HepG2 (cell line): ENCODE results near the gene INTS7. TPM values are rescaled to one million over a fixed set of nuclear protein-coding genes. Genes with fewer than 3 reads are reported as not detected.

Source experiments
- ATAC-seq: fragments of 200-7000 bp; cut with Tn5 transposase; 3 replicates; pipeline ENCODE4 v1.9.1; 2020; ENCODE audit warnings: mild to moderate bottlenecking, moderate library complexity
- BruUV-seq: library from RNA; stranded (reverse); fragments of 400-500 nt; replicated peaks from 2 replicates; lab custom pipeline; 2021; lab: Mats Ljungman, UMichigan
- CTCF ChIA-PET: fragments of 300-600 bp; formaldehyde crosslinking; extraction: SDS; loops from one replicate; lab custom pipeline; 2021; ENCODE audit warnings: low total read pairs, inconsistent platforms, low intra/inter-chr PET ratio; lab: Yijun Ruan, JAX
- POLR2A ChIA-PET: fragments of 350-600 bp; sonication (Branson Sonifier 250); formaldehyde crosslinking; loops from one replicate; lab custom pipeline; 2020; ENCODE audit warnings: antibody characterized with exemption, inconsistent platforms; lab: Yijun Ruan, JAX
- DNase-seq: peaks from one replicate; pipeline ENCODE4 v3.0.0-alpha.2; 2015; ENCODE audit warnings: low spot score
- FAIRE-seq: peaks from 3 replicates; lab custom pipeline; 2011; peaks lifted over from hg19 to GRCh38; lab: Jason Lieb, UNC
- H2AFZ ChIP-seq: one replicate; pipeline ENCODE4 v1.6.1; 2011; ENCODE audit warnings: low read length, inconsistent platforms
- H3K27ac ChIP-seq: fragments of 300-600 bp; 3 replicates; pipeline ENCODE4 v1.8.0; 2011; ENCODE audit warnings: mixed run types, mild to moderate bottlenecking, mixed read lengths, low read length, inconsistent platforms; ENCODE audit not compliant: insufficient read depth; ENCODE audit errors: extremely low read length
- H3K27me3 ChIP-seq, 2 experiments: fragments of 200-600 bp in 1 of 2; 2 replicates in 1 of 2; 3 replicates in 1 of 2; pipeline versions ENCODE4 v1.6.0 to v1.8.0; 2011; ENCODE audit warnings: low read length in 2 of 2, mild to moderate bottlenecking in 2 of 2, moderate library complexity in 2 of 2, inconsistent platforms in 1 of 2; ENCODE audit not compliant: insufficient read depth in 2 of 2, control insufficient read depth in 1 of 2
- H3K36me3 ChIP-seq, 2 experiments: fragments of 200-600 bp in 1 of 2; replicated peaks in 1 of 2; 2 replicates in 1 of 2; 3 replicates in 1 of 2; pipeline versions ENCODE4 v1.5.1 to v1.8.0; 2011; ENCODE audit warnings: low read length in 2 of 2, inconsistent platforms in 1 of 2; ENCODE audit not compliant: insufficient read depth in 2 of 2, control insufficient read depth in 1 of 2
- H3K4me1 ChIP-seq: 2 replicates; pipeline ENCODE4 v1.5.1; 2012; ENCODE audit warnings: low read length, inconsistent platforms; ENCODE audit not compliant: insufficient read depth
- H3K4me2 ChIP-seq: 2 replicates; pipeline ENCODE4 v1.6.0; 2011; ENCODE audit warnings: low read depth, low read length, inconsistent platforms
- H3K4me3 ChIP-seq, 3 experiments: fragments of 200-600 bp in 1 of 3; sonication (generic), shearing (Covaris generic) in 1 of 3; replicated peaks in 1 of 3; 2 replicates each; pipeline ENCODE4 v1.5.1; 2011 to 2016; ENCODE audit warnings: low read length in 3 of 3, inconsistent platforms in 2 of 3, low read depth in 2 of 3, mild to moderate bottlenecking in 2 of 3, control low read depth in 1 of 3, mixed read lengths in 1 of 3; ENCODE audit not compliant: insufficient read depth in 1 of 3
- H3K79me2 ChIP-seq: one replicate; pipeline ENCODE4 v1.6.1; 2011; ENCODE audit warnings: low read length, inconsistent platforms; ENCODE audit not compliant: insufficient read depth
- H3K9ac ChIP-seq: 2 replicates; pipeline ENCODE4 v1.6.0; 2011; ENCODE audit warnings: mild to moderate bottlenecking, low read depth, low read length, inconsistent platforms; ENCODE audit not compliant: insufficient read depth
- H3K9me3 ChIP-seq: 2 replicates; pipeline ENCODE4 v1.5.1; 2012; ENCODE audit warnings: mild to moderate bottlenecking, low read length
- H4K20me1 ChIP-seq: 2 replicates; pipeline ENCODE4 v1.6.0; 2011; ENCODE audit warnings: inconsistent platforms, mild to moderate bottlenecking, low read length, moderate library complexity; ENCODE audit not compliant: insufficient read depth
- ATRX ChIP-seq: sonication (generic); formaldehyde crosslinking; IDR thresholded peaks from 2 replicates; pipeline ENCODE4 v1.4.0; 2020; ENCODE audit warnings: missing genetic modification reagents, borderline replicate concordance
- DNMT1 ChIP-seq: sonication (generic); formaldehyde crosslinking; IDR thresholded peaks from 2 replicates; pipeline ENCODE4 v1.5.1; 2020; ENCODE audit warnings: mild to moderate bottlenecking, missing genetic modification reagents
- ELF3 ChIP-seq: IDR thresholded peaks from 2 replicates; pipeline ENCODE4 v1.6.1; 2016; ENCODE audit warnings: missing genetic modification reagents, missing compliant biosample characterization
- ELF4 ChIP-seq: sonication (generic); formaldehyde crosslinking; IDR thresholded peaks from 2 replicates; pipeline ENCODE4 v1.5.0; 2020; ENCODE audit warnings: missing genetic modification reagents, mild to moderate bottlenecking, moderate library complexity, borderline replicate concordance
- FOSL2 ChIP-seq: sonication (generic); formaldehyde crosslinking; IDR thresholded peaks from 2 replicates; pipeline ENCODE4 v1.4.0; 2020; ENCODE audit warnings: missing genetic modification reagents
- FOXA3 ChIP-seq: IDR thresholded peaks from 2 replicates; pipeline ENCODE4 v1.6.1; 2016; ENCODE audit warnings: missing genetic modification reagents, missing compliant biosample characterization
- IRF2 ChIP-seq: IDR thresholded peaks from 2 replicates; pipeline ENCODE4 v1.6.1; 2018; ENCODE audit warnings: missing genetic modification reagents, missing compliant biosample characterization
- KAT2B ChIP-seq: fragments of 150-350 bp; IDR thresholded peaks from 2 replicates; pipeline ENCODE4 v1.6.1; 2014; ENCODE audit warnings: low read depth, low read length, borderline replicate concordance
- NCOA5 ChIP-seq: sonication (generic); formaldehyde crosslinking; IDR thresholded peaks from 2 replicates; pipeline ENCODE4 v1.4.0; 2020; ENCODE audit warnings: missing genetic modification reagents
- YEATS4 ChIP-seq: sonication (generic); formaldehyde crosslinking; IDR thresholded peaks from 2 replicates; pipeline ENCODE4 v1.4.0; 2020; ENCODE audit warnings: missing genetic modification reagents, borderline replicate concordance
- ZBTB44 ChIP-seq: sonication (generic); formaldehyde crosslinking; IDR thresholded peaks from 2 replicates; pipeline ENCODE4 v1.4.0; 2020; ENCODE audit warnings: missing genetic modification reagents
- ZNF18 ChIP-seq: sonication (generic); formaldehyde crosslinking; IDR thresholded peaks from 2 replicates; pipeline ENCODE4 v1.8.0; 2022; ENCODE audit warnings: mild to moderate bottlenecking, missing genetic modification reagents; ENCODE audit not compliant: insufficient replicate concordance
- ZNF563 ChIP-seq: sonication (generic); formaldehyde crosslinking; IDR thresholded peaks from 2 replicates; pipeline ENCODE4 v1.8.0; 2022; ENCODE audit warnings: mild to moderate bottlenecking, moderate library complexity, missing genetic modification reagents
- ZNF784 ChIP-seq: sonication (generic); formaldehyde crosslinking; IDR thresholded peaks from 2 replicates; pipeline ENCODE4 v1.5.1; 2020; ENCODE audit warnings: missing genetic modification reagents, mild to moderate bottlenecking, borderline replicate concordance
- ZNF841 ChIP-seq: sonication (generic); formaldehyde crosslinking; IDR thresholded peaks from 2 replicates; pipeline ENCODE4 v1.8.1; 2023; ENCODE audit warnings: missing genetic modification reagents, borderline replicate concordance
- ZSCAN9 ChIP-seq: IDR thresholded peaks from 2 replicates; pipeline ENCODE4 v1.6.1; 2016; ENCODE audit warnings: borderline replicate concordance
- in situ Hi-C: cut with HindIII; loops from 2 replicates; pipeline ENCODE4 v1.10.0; 2017; ENCODE audit warnings: low pct_unique_long_range_greater_than_20kb; ENCODE audit not compliant: extremely low pct_ligation_motif_present
- intact Hi-C: fragments of 100-400 bp; cut with micrococcal nuclease; formaldehyde crosslinking; loops from one replicate; pipeline ENCODE4 v1.10.0; 2022; ENCODE audit not compliant: unreplicated experiment
- polyA plus RNA-seq, 8 experiments: library from polyadenylated mRNA; depleted of rRNA in 3 of 8; stranded (reverse) in 7 of 8; unstranded in 1 of 8; fragments of >200 nt; fragmentation: Illumina TruSeq in 4 of 8; extraction: Trizol in 4 of 8; gene quantifications; 2 replicates each; pipeline versions ENCODE4 v1.2.1 to v1.2.3, GENCODE V29; 2011 to 2016; ENCODE audit warnings: low read depth in 4 of 8, missing spikeins in 1 of 8, mixed read lengths in 1 of 8; ENCODE audit not compliant: insufficient read depth in 1 of 8
- total RNA-seq, 5 experiments: library from RNA; depleted of rRNA; stranded (reverse); fragments of >200 nt; fragmentation: Illumina TruSeq; extraction: Trizol; gene quantifications; 2 replicates each; pipeline ENCODE4 v1.2.3, GENCODE V29; 2016; ENCODE audit warnings: low read depth in 1 of 5

The INTS7 gene
- total and polyA plus RNA-seq, 2 of the 13 experiments (the other 11 are each of a cell fraction or from before 2014, with no cell fraction given), result 18.3 to 22.4 TPM

GRCh38 chr1:212042436-212042835 lies 7.1 kb upstream of the INTS7 start:
- DNase-seq (no peak), FAIRE-seq (no peak)
- no peaks in the 10 kb centered on the region for H3K27me3 ChIP-seq
- CTCF ChIA-PET, result no interaction called here
- TF ChIP-seq FOSL2 (CRISPR knock-in tag) (no peak), YEATS4 (CRISPR knock-in tag) (no peak), KAT2B (no peak), DNMT1 (CRISPR knock-in tag) (no peak), ZNF18 (CRISPR knock-in tag) (no peak), ZNF563 (CRISPR knock-in tag) (no peak), ZNF784 (CRISPR knock-in tag) (no peak), ATRX (CRISPR knock-in tag) (no peak), ELF3 (no peak), ZSCAN9 (no peak), FOXA3 (CRISPR knock-in tag) (no peak), ZNF841 (no peak), ZBTB44 (CRISPR knock-in tag) (no peak), IRF2 (CRISPR knock-in tag) (no peak), NCOA5 (CRISPR knock-in tag) (no peak), ELF4 (no peak)
- TF ChIP-seq, all 625 proteins: peak for 0
- H3K79me2 ChIP-seq, result peaks cover 54% of the 10 kb centered on the region
- no peaks in the 10 kb centered on the region; the same call in 1 of the 2 replicates for H4K20me1 ChIP-seq
- no peak overlapping the region for H3K4me2 ChIP-seq
- no peak overlapping the region for H3K4me3 ChIP-seq
- in situ Hi-C loops (no loop called here), intact Hi-C loops (no loop called here)
- H3K27ac ChIP-seq, result no peak overlapping the region
- no peaks in the 10 kb centered on the region for H3K9me3 ChIP-seq
- peaks cover 34% of the 10 kb centered on the region for H3K4me1 ChIP-seq
- H3K36me3 ChIP-seq, result peaks cover 4 to 27% of the 10 kb centered on the region in 2 experiments; a peak in 4 of 5 replicates
- H3K9ac ChIP-seq, result no peak overlapping the region
- no peak for ATAC-seq
- POLR2A ChIA-PET, result no interaction called here
- no peak overlapping the region for H2AFZ ChIP-seq
- no TSS peak for BruUV-seq
